MCF 10A (cell line): ENCODE measurements around the gene CYFIP2. TPM values are rescaled to one million over a fixed set of nuclear protein-coding genes. Genes with fewer than 3 reads are reported as not detected.

Experiments used
- Bru-seq: library from RNA; stranded (reverse); fragments of 400-500 nt; gene quantifications from one replicate; lab custom pipeline; 2021; lab: Mats Ljungman, UMichigan
- BruChase-seq, 2 experiments: library from RNA; stranded (reverse); fragments of 400-500 nt; gene quantifications; one replicate each; lab custom pipeline; 2021; lab: Mats Ljungman, UMichigan
- BruUV-seq: library from RNA; stranded (reverse); fragments of 400-500 nt; replicated peaks from 2 replicates; lab custom pipeline; 2021; lab: Mats Ljungman, UMichigan
- CTCF ChIA-PET: fragments of 300-600 bp; sonication (Branson Sonifier 250); formaldehyde crosslinking; extraction: SDS; loops from one replicate; lab custom pipeline; 2021; ENCODE audit warnings: antibody characterized with exemption, inconsistent platforms; lab: Yijun Ruan, JAX
- POLR2A ChIA-PET: fragments of 300-600, 350-650 bp; sonication (Branson Sonifier 250); formaldehyde crosslinking; extraction: SDS; loops from one replicate; lab custom pipeline; 2020; ENCODE audit warnings: antibody characterized with exemption, inconsistent platforms; lab: Yijun Ruan, JAX
- DNase-seq: peaks from one replicate; pipeline ENCODE4 v3.0.0-alpha.2; 2018; ENCODE audit not compliant: unreplicated experiment
- H3K27ac Mint-ChIP-seq: one replicate; pipeline ENCODE4 v1.8.0; 2022; ENCODE audit warnings: mild to moderate bottlenecking, low read depth, mixed read lengths; ENCODE audit not compliant: unreplicated experiment
- H3K27me3 Mint-ChIP-seq: one replicate; pipeline ENCODE4 v1.8.0; 2022; ENCODE audit warnings: mixed read lengths; ENCODE audit not compliant: insufficient read depth, unreplicated experiment
- H3K36me3 Mint-ChIP-seq: one replicate; pipeline ENCODE4 v1.8.0; 2022; ENCODE audit warnings: mild to moderate bottlenecking, moderate library complexity, mixed read lengths; ENCODE audit not compliant: insufficient read depth, unreplicated experiment
- H3K4me1 Mint-ChIP-seq: one replicate; pipeline ENCODE4 v1.8.0; 2022; ENCODE audit warnings: mixed read lengths; ENCODE audit not compliant: insufficient read depth, unreplicated experiment
- H3K4me3 Mint-ChIP-seq: one replicate; pipeline ENCODE4 v1.8.0; 2022; ENCODE audit warnings: mild to moderate bottlenecking, moderate library complexity, mixed read lengths; ENCODE audit not compliant: unreplicated experiment
- H3K9me3 Mint-ChIP-seq: one replicate; pipeline ENCODE4 v1.8.0; 2022; ENCODE audit warnings: mixed read lengths; ENCODE audit not compliant: unreplicated experiment
- CTCF ChIP-seq: fragments of 200-600 bp; IDR thresholded peaks from one replicate; pipeline ENCODE4 v1.8.0; 2022; ENCODE audit warnings: antibody characterized with exemption, mild to moderate bottlenecking; ENCODE audit not compliant: unreplicated experiment
- intact Hi-C: fragments of 100-400 bp; cut with micrococcal nuclease; formaldehyde crosslinking; loops from 2 replicates; pipeline ENCODE4 v1.14.1; 2022
- long read RNA-seq: library from polyadenylated mRNA; stranded (forward); transcript quantifications from one replicate; pipeline ENCODE4 v2.0.0, GENCODE V29; 2022
- total RNA-seq: library from RNA; stranded (reverse); gene quantifications from 2 replicates; pipeline ENCODE4 v1.2.3, GENCODE V29; 2022

The CYFIP2 gene
- total RNA-seq = 50.5 and 50.8 TPM in 2 replicates
- percentile 70 among the genes with signal in this experiment for Bru-seq, nascent RNA
- BruChase-seq, experiment 1, labeled RNA remaining after a 6-hour chase = percentile 65 among the genes with signal in this experiment
- BruChase-seq, experiment 2, labeled RNA remaining after a 2-hour chase = percentile 58 among the genes with signal in this experiment
- long read RNA-seq, full-length matches to known transcripts = 18 of 57 reads
- long read RNA-seq, partial matches to known transcripts = 23 of 57 reads
- long read RNA-seq, other reads (novel, unspliced or antisense) = 16 of 57 reads

- peak within 1 kb of the TSS; percentile 85 for H3K4me3 Mint-ChIP-seq
- peaks cover 10% of the 10 kb centered on the region for H3K27me3 Mint-ChIP-seq
- ChIA-PET POLR2A (interaction anchor here (0.7 to 3.4 kb wide), 6 partner anchors 12 to 124 kb away, joined by 3 to 32 read pairs (median 10); partner anchors contain the start of gene MED7), CTCF (interaction anchor here (0.7 to 2.0 kb wide), 6 partner anchors 12 to 418 kb away, joined by 3 to 15 read pairs (median 6); no protein-coding TSS in a partner anchor)
- no peak within 1 kb of the TSS for H3K27ac Mint-ChIP-seq
- peaks cover 32% of the 10 kb centered on the region for H3K4me1 Mint-ChIP-seq
- no peak for TF ChIP-seq CTCF
- peak; percentile 56 for DNase-seq
- no peaks in the 10 kb centered on the region for H3K36me3 Mint-ChIP-seq
- intact Hi-C loops = no loop called here
- no peaks in the 10 kb centered on the region for H3K9me3 Mint-ChIP-seq
- BruUV-seq = no TSS peak
These were observed at the start of gene CYFIP2 for GRCh38 chr5:157265714-157266285. Gene CYFIP2, plus strand, starts transcription at chr5:157266123. Its CDS starts 19,239 bp downstream, at chr5:157285362.

GRCh38 chr5:157216391-157217142, 49.4 kb upstream of the CYFIP2 start:
- intact Hi-C loops = no loop called here
- Mint-ChIP-seq H3K36me3 (no peaks in the 10 kb centered on the region), H3K4me3 (no peak overlapping the region), H3K27ac (no peak overlapping the region), H3K9me3 (no peaks in the 10 kb centered on the region), H3K4me1 (peaks cover 6% of the 10 kb centered on the region), H3K27me3 (no peaks in the 10 kb centered on the region)
- DNase-seq = no peak
- no TSS peak for BruUV-seq
- CTCF ChIA-PET = interaction anchor here (0.6 to 1.5 kb wide), 8 partner anchors 8 to 261 kb away, joined by 3 to 6 read pairs (median 3); no protein-coding TSS in a partner anchor
- POLR2A ChIA-PET = interaction anchor here (0.5 to 0.7 kb wide), 2 partner anchors 9 to 35 kb away, joined by 3 read pairs; no protein-coding TSS in a partner anchor
- no peak for TF ChIP-seq CTCF

- no peaks in the 10 kb centered on the region for H3K36me3 Mint-ChIP-seq
- no peaks in the 10 kb centered on the region for H3K27me3 Mint-ChIP-seq
- no peak overlapping the region for H3K27ac Mint-ChIP-seq
- no TSS peak for BruUV-seq
- TF ChIP-seq CTCF = no peak
- POLR2A ChIA-PET = interaction anchor here (0.7 kb wide), 1 partner anchor 8 kb away, joined by 3 read pairs; no protein-coding TSS in a partner anchor
- intact Hi-C loops = no loop called here
- no peaks in the 10 kb centered on the region for H3K9me3 Mint-ChIP-seq
- CTCF ChIA-PET = interaction anchor here (0.5 to 1.5 kb wide), 8 partner anchors 8 to 1574 kb away, joined by 3 to 6 read pairs (median 3); no protein-coding TSS in a partner anchor
- H3K4me3 Mint-ChIP-seq = no peak overlapping the region
- no peak for DNase-seq
- peaks cover 6% of the 10 kb centered on the region for H3K4me1 Mint-ChIP-seq
These were observed 48.5 kb upstream of the CYFIP2 start for GRCh38 chr5:157217289-157218024.
